ENCODE measurements around the gene CRIM1. TPM values are rescaled to one million over a fixed set of nuclear protein-coding genes. Genes with fewer than 3 reads are reported as not detected.

Gene CRIM1
- total RNA-seq, 1 experiment from 2014 or later = 27.6 TPM

DNA sequence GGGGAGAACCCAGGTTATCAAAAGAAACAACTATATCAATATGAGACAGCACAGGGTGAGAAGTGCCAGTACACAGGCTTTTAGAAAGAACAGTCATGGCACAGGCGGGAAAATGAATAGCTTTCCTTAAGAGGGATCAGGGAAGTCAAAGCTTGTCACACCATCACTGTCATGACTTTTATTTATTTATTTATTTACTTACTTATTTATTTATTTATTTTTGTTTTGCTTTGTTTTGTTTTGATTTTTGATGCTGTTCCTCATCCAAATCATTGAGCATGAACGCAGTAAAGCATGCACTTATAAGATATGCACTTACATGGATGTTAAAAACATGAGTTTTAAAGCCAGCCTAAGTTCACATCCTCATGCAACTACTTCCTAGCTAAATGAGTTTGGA, 19.3 kb upstream of the CRIM1 start:
- Histone ChIP-seq H2AFZ (ENCODE audit: low read length) (no peak overlapping the region), H3K79me2 (ENCODE audit: insufficient read depth, low read length) (no peaks in the 10 kb centered on the region), H2AK5ac (ENCODE audit: insufficient read length, low read length) (no peak overlapping the region), H3K4me2 (ENCODE audit: insufficient read depth, insufficient read length, low read length) (no peak overlapping the region), H3K4me1 (ENCODE audit: insufficient read depth, low read length) (no peaks in the 10 kb centered on the region; the same call in 1 of the 2 replicates), H3K18ac (ENCODE audit: insufficient read length, low read depth, low read length) (no peak overlapping the region), H3K4ac (ENCODE audit: low read depth, low read length) (no peak overlapping the region), H3K79me1 (ENCODE audit: insufficient read depth, low read depth, low read length, poor library complexity, severe bottlenecking) (no peaks in the 10 kb centered on the region), H3K27me3 (ENCODE audit: insufficient read depth, low read length) (no peaks in the 10 kb centered on the region), H3K9ac (ENCODE audit: extremely low read depth, insufficient read length, low read length) (no peak overlapping the region), H4K8ac (replicated peaks; ENCODE audit: insufficient read length, low read depth, low read length) (no peak overlapping the region), H3K9me3 (ENCODE audit: control insufficient read depth, low read depth, low read length) (no peaks in the 10 kb centered on the region), H3T11ph (ENCODE audit: low read length) (no peak overlapping the region), H3K23me2 (ENCODE audit: insufficient read length, low read depth, low read length, poor library complexity, severe bottlenecking) (no peaks in the 10 kb centered on the region), H4K20me1 (ENCODE audit: control insufficient read depth, insufficient read depth, insufficient read length) (no peaks in the 10 kb centered on the region), H3K14ac (ENCODE audit: insufficient read depth, low read length) (no peak overlapping the region), H2BK15ac (ENCODE audit: low read depth, low read length) (no peak overlapping the region), H3K27ac (ENCODE audit: insufficient read length, low read depth, low read length) (no peak overlapping the region), H3K56ac (ENCODE audit: insufficient read length, low read depth, low read length) (no peak overlapping the region), H2BK120ac (ENCODE audit: low read depth, low read length, poor library complexity, severe bottlenecking) (no peak overlapping the region), H4K5ac (ENCODE audit: insufficient read length, low read depth, low read length) (no peak overlapping the region), H4K91ac (ENCODE audit: insufficient read length, low read depth, low read length) (no peak overlapping the region), H2BK20ac (ENCODE audit: low read depth, low read length, poor library complexity, severe bottlenecking) (no peak overlapping the region), H3K23ac (ENCODE audit: insufficient read length, low read depth, low read length) (no peak overlapping the region), H2BK5ac (ENCODE audit: insufficient read length, low read length) (no peak overlapping the region), H2BK12ac (ENCODE audit: insufficient read length, low read depth, low read length) (no peak overlapping the region)
- Mint-ChIP-seq H3K27ac (no peak overlapping the region), H3K27me3 (ENCODE audit: low read depth) (no peaks in the 10 kb centered on the region), H3K4me1 (peaks cover 6 to 15% of the 10 kb centered on the region in 2 experiments; a peak in 2 of 4 replicates), H3K9me3 (no peaks in the 10 kb centered on the region; a peak in 1 of 5 replicates), H3K36me3 (ENCODE audit: insufficient read depth in 1 of 3, low read depth in 3 of 3) (no peaks in the 10 kb centered on the region; a peak in 1 of 7 replicates), H3K4me3 (no peak overlapping the region)
- no peak for DNase-seq
- WGBS (ENCODE audit: extremely low coverage, insufficient read length, low lambda C conversion rate) = no CpG with 5 or more reads among the region's 2 CpGs
- TF ChIP-seq, protein P1, sequence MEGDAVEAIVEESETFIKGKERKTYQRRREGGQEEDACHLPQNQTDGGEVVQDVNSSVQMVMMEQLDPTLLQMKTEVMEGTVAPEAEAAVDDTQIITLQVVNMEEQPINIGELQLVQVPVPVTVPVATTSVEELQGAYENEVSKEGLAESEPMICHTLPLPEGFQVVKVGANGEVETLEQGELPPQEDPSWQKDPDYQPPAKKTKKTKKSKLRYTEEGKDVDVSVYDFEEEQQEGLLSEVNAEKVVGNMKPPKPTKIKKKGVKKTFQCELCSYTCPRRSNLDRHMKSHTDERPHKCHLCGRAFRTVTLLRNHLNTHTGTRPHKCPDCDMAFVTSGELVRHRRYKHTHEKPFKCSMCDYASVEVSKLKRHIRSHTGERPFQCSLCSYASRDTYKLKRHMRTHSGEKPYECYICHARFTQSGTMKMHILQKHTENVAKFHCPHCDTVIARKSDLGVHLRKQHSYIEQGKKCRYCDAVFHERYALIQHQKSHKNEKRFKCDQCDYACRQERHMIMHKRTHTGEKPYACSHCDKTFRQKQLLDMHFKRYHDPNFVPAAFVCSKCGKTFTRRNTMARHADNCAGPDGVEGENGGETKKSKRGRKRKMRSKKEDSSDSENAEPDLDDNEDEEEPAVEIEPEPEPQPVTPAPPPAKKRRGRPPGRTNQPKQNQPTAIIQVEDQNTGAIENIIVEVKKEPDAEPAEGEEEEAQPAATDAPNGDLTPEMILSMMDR (conservative IDR thresholded peaks at IDR 0.05) = no peak
